ENCODE results near the gene ELOA.

ELOA gene

GRCh38 chr1:23751815-23752200 is 8.5 kb downstream of the ELOA start:
- no peak for TF ChIP-seq CTCF (IDR thresholded peaks at IDR 0.05; ENCODE audit: low read depth, low read length)
- in situ Hi-C loops (cut with HindIII; ENCODE audit: low sequenced_read_pairs), result no loop called here
- H3K4me3 ChIP-seq (ENCODE audit: low read depth, low read length), result no peak overlapping the region
- no peak for DNase-seq (ENCODE audit: low read depth, low spot score)

GRCh38 chr1:23752909-23753308 is 9.6 kb downstream of the ELOA start:
- no peak for DNase-seq (ENCODE audit: low read depth, low spot score)
- TF ChIP-seq CTCF (IDR thresholded peaks at IDR 0.05; ENCODE audit: low read depth, low read length), result no peak
- in situ Hi-C loops (cut with HindIII; ENCODE audit: low sequenced_read_pairs), result no loop called here
- no peak overlapping the region for H3K4me3 ChIP-seq (ENCODE audit: low read depth, low read length)

- no peak overlapping the region for H3K4me3 ChIP-seq (ENCODE audit: low read depth, low read length)
- in situ Hi-C loops (cut with HindIII; ENCODE audit: low sequenced_read_pairs), result no loop called here
- TF ChIP-seq CTCF (IDR thresholded peaks at IDR 0.05; ENCODE audit: low read depth, low read length), result no peak
- DNase-seq (ENCODE audit: low read depth, low spot score), result peak; percentile 35
Measured at GRCh38 chr1:23756676-23757075, 13.4 kb downstream of the ELOA start.

DNA sequence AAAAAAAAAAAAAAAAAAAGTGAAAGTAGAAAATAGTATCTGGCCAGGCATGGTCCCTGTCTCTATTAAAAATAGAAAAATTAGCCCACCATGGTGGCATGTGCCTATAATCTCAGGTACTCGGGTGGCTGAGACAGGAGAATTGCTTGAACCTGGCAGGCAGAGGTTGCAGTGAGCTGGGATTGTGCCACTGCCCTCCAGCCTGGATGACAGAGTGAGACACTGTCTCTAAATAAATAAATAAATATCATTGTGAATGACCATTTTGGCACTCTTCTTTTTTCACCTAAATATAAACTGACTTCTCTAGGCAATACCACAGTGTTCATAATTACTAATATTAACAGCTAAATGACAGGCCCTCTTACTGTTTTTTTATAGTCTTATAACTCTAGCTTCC is 14.5 kb downstream of the ELOA start:
- in situ Hi-C loops (cut with HindIII; ENCODE audit: low sequenced_read_pairs), result no loop called here
- DNase-seq (ENCODE audit: low read depth, low spot score), result no peak
- no peak overlapping the region for H3K4me3 ChIP-seq (ENCODE audit: low read depth, low read length)
- no peak for TF ChIP-seq CTCF (IDR thresholded peaks at IDR 0.05; ENCODE audit: low read depth, low read length)

DNA sequence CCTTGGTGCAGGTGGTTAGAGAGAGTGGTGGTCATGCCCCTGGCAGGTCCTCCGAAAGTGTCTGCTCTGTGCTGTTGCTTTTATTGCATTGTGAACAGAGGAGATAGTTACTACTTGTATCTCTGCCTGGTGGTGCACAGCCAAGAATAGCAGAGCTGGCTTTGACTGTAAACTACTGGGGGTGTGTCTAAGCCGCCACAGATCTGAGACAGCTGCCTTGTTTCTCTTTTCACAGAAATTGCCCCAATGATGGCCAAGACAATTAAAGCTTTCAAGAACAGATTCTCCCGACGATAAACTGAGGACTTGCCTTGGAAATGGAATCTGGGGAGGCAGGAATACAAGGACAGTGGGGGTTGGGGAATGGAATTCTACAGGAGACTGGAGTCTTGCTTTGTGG is 16.0 kb downstream of the ELOA start:
- peak; percentile 8 for DNase-seq (ENCODE audit: low read depth, low spot score)
- H3K4me3 ChIP-seq (ENCODE audit: low read depth, low read length), result no peak overlapping the region
- in situ Hi-C loops (cut with HindIII; ENCODE audit: low sequenced_read_pairs), result no loop called here
- no peak for TF ChIP-seq CTCF (IDR thresholded peaks at IDR 0.05; ENCODE audit: low read depth, low read length)

DNA sequence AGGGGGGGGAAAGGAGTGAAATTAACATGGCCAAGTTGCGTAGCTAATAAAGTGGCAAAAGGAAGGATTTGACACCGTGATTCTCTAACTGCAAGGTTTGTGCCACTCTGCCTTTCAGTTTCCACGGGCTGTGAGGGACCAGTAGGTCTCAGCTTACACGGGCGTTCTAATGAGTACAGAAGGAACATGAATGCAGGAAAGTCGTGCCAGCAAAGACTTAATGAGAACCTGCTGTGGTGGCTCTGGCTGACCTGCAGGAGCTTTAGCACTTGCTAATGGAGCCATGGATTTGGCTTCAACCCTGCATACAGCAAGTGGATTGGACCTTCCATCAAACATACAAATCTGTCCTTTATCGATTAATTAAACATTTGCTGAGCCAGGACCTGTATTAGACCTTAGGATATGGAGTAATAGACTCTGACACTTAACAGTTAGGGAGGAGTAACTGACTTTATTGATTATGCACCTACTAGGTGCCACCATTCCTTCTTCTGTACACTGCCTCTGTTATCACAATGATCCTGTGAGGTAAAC is 19.8 kb downstream of the ELOA start:
- TF ChIP-seq CTCF (IDR thresholded peaks at IDR 0.05; ENCODE audit: low read depth, low read length), result no peak
- no peak for DNase-seq (ENCODE audit: low read depth, low spot score)
- H3K4me3 ChIP-seq (ENCODE audit: low read depth, low read length), result no peak overlapping the region
- in situ Hi-C loops (cut with HindIII; ENCODE audit: low sequenced_read_pairs), result no loop called here

- DNase-seq (ENCODE audit: low read depth, low spot score), result no peak
- H3K4me3 ChIP-seq (ENCODE audit: low read depth, low read length), result no peak overlapping the region
- TF ChIP-seq CTCF (IDR thresholded peaks at IDR 0.05; ENCODE audit: low read depth, low read length), result no peak
- in situ Hi-C loops (cut with HindIII; ENCODE audit: low sequenced_read_pairs), result no loop called here
Measured at GRCh38 chr1:23768733-23769132, 25.5 kb downstream of the ELOA start.
